GM19351 (cell line): ENCODE measurements around the gene MALL.
"Not testable (repeated sequence)": the region's sequence is repeated elsewhere in the genome, so short reads cannot be mapped to it uniquely, and the experiment has no call there.

Experiments
- ATAC-seq: cut with Tn5 transposase; IDR thresholded peaks from one replicate; pipeline ENCODE4 v1.9.1; 2021; ENCODE audit warnings: mild to moderate bottlenecking, moderate library complexity; ENCODE audit not compliant: unreplicated experiment

The MALL gene

DNA sequence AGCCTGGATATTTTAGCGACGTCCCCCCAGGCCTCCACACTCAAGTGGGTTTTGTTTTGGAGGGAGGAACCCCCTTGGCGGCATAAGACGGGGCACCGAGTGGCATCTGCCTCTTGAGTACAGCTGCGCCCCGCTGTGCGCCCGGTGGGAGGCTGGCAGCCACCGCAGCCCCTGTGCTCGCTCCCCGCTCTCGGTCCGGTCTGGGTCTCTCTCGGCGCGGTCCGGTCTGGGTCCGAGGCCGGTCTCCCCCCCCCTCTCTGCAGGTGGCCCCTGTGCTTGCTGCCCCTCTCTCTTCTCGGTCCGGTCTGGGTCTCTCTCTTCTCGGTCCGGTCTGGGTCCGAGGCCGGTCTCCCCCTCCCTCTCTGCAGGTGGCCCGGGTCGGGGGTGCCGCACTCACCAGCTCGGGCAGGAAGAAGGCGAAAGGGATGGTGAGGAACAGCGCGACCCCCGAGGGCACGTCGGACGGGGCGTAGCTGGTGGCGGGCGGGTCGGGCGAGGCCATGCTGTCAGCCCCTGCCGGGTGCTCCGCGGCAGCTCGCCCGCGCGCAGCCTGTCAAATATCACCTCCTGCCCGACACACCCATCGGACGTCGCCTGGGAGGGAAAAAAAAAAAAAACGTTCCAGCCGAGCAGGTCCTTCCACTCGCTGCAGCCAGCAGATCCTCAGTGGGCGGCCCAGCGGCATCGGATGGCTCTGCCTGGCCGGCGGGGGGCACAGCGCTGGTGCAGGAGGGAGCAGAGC, at the start of gene MALL:
MALL (minus strand) TSS at position 532 of the 742 bp plus-strand sequence; CDS start at position 502, 30 bp downstream.
- no peak for ATAC-seq

GRCh38 chr2:110157153-110157793, 41.7 kb upstream of the MALL start:
- ATAC-seq, result no peak

GRCh38 chr2:110154828-110155227, 39.2 kb upstream of the MALL start:
- not testable (repeated sequence) for ATAC-seq

DNA sequence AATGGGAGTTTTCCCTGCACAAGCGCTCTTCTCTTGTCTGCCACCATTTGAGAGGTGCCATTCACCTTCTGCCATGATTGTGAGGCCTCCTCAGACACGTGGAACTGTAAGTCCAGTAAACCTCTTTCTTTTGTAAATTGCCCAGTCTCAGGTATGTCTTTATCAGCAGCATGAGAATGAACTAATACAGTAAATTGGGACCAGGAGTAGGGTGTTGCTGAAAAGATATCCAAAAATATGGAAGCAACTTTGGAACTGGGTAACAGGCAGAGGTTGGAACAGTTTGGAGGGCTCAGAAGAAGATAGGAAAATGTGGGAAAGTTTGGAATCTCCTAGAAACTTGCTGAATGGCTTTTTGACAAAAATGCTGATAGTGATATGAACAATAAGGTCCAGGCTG, 38.6 kb upstream of the MALL start:
- not testable (repeated sequence) for ATAC-seq

- no peak for ATAC-seq
Observed at GRCh38 chr2:110153416-110153815, 37.8 kb upstream of the MALL start.

DNA sequence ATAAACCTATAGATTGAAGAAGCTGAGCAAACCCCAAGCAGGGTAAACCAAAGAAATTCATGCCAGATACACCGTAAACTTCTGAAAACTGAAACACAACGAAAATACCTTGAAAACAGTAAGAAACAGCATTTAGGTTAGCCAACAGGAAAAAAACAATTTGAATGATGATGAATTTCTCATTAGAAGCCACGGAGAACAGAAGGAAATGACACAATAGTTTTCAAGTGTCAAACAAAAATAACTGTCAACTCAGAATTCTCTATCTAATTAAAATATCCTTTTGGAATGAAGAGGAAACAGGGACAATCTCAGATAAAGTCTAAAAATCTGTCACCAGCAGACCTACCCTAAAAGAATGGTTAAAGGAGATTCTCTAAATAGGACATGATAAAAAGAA, 37.3 kb upstream of the MALL start:
- ATAC-seq, result no peak

DNA sequence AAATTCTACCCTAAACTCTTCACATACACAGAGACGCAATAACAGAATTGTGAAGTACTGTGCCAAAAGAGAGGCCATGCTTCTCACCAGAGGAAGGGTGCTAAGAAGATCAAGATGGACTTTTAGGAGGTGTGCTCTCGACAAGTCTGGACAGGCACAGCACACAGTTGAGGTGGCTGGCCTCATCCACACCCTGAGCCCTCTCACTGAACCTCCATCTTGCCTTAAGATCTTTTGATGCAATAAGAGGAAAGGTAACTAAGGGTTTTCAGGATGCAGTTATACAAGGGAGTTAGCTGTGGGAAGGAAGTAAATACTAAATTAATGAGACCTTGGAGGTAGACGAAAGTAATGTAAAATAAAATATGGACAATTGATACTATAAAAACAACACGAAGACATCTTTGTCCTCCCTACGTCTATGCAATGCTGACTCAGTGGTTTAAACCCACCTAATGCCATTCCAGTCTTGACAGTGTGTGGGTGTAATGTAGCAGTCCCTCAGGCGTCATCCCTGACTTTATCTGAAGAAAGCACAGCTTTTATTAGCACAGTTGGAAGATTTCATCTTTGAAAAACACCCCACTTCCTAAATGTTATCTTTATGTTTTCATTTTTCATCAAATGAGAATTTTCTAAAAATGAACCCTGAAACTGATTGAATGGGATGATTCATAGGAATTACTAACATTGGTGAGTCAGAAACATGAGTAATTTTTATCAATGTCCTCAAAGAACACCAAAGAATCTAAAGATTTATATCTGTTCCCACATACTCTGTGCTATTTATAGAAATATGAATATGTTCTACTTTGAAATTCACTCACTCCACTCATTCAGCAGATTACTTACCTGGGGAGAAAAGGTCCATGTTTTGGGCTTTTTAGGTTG, 34.0 kb upstream of the MALL start:
- ATAC-seq, result no peak

DNA sequence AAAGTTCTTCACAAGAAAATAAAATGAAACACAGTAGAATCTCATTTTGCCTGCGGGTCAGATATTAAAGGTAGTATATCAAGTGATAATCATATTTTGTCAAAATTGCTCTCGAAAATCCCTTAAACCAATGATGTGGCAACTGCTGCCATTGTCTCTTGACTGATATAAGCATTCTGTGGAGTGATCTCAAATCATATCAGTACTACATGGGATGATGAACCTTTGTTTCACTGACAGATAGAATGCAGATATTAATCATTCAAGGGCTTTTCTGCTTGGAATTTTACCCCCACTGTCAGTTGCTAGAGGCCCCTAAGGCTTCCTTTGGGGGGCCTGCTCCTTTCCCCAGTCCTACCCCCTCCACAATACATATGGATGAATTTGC, 31.3 kb upstream of the MALL start:
- no peak for ATAC-seq

DNA sequence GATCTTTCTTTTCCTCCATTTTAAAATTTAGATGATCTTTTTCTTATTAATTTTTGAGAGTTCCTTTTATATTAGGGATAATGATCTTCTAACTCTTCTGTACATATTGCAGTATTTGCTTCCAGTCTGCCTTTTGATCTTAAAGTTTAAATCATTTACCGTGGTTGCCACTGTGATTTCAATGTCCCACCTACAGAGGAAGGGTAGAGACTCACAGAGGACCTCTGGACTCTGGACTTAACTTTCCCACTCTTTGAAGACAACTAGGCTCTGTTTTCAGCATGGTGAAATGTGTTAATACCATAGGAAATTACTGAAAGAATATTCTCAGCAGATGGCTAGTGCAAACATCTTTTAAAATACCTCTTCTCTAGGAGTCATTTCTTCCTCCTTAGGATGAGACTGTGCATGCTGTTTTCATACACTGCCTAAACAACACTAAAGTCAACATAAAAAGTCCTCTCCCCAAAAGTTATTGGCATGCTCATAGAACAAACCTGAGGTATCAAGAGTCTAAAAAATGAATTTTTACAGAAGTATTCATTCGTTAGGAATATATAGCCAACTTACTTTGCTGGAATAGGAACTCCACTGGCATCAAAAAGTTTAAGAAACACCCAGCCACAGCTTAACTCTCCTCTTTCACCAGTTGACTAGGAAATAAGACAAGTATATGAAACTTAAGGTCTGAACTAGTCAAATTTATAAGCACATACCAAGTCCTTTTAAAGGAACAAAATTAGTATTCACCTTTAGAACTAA, 30.7 kb upstream of the MALL start:
- ATAC-seq, result no peak

GRCh38 chr2:110143982-110144381, 28.4 kb upstream of the MALL start:
- peak; percentile 66 for ATAC-seq

- ATAC-seq, result no peak
Observed at GRCh38 chr2:110140401-110140800, 24.8 kb upstream of the MALL start.

DNA sequence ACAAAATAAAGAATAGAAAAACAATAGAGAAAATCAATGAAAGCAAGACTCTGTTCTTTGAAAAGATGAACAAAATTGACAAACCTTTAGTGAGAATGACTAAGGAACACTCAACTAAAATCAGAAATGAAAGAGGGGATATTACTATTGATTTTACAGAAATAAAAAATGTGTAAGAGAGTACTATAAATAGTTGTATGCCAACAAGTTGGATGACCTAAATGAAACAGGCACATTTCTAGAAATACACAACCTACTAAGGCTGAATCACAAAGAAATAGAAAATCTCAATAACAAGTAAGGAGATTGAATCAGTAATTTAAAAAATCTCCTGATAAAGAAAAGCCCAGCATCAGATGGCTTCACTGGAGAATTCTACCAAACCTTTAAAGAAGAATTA, 18.4 kb upstream of the MALL start:
- no peak for ATAC-seq

- ATAC-seq, result no peak
Observed at GRCh38 chr2:110131166-110131565, 15.5 kb upstream of the MALL start.

DNA sequence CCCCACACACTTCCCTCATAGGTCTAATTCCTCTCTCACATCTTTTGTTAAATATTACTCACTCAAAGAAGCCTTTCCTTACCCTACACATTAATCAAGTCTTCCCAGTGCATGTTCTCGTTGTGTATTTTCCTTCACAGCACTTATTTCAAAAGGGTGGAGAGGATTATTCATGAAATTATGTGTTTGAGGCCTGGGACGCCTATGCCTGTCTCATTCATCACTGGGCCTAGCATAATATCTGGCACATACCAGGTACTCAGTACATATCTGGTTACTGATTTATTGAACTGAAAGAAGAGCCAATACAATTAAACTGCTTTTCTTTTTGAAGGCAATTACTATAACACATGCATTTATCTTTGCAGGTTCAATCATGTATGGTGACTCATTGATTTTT, 15.1 kb upstream of the MALL start:
- no peak for ATAC-seq

DNA sequence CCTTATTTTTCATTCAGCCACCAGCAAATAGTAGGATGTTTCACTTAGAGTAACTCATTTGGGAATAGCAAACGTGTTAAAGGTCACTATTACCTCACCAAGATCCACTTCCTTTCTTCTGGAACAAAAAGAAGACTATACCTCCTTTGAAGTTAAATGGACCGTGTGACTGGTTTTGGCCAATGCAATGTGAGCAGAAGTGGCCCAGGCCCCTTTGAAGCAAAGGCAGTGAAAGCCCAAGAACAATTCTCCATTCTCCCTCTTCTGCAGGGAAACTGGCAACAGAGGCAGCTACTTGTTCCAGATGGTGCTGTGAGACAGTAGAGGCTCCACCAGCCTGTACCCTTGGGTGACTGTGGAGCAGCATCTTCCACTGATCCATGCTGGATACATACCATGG, 11.3 kb upstream of the MALL start:
- ATAC-seq, result no peak

DNA sequence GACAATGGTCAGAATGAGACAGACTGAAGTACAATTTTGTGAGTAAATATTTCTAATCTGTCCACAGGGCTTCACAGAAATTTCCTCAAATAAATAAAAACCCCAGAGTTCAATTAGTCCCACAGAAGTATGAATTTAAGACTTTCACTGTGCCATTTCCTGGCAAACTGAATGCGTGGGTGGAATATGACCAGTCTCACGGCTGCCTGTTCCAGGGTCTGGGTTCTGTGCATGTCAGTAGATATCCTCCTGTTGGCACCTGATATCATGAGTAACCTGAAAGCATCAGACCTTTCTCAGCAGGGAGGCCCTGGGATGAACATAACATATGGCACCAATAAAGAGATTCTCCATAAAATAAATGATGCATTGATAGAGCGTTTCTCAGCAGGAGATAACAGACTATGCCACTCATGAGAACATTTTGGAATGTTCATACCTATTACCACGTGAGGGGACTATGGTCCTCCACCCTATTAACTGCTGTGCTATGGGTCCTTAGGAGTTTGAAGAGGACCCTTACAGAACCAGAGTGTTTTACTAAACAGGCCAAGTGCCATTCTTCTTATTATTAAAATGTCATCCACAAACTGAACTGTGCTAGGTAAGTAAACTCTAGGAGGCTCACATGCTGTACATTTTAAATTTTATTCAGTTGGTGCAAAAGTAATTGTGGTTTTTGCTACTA, 10.6 kb upstream of the MALL start:
- no peak for ATAC-seq

GRCh38 chr2:110124939-110125691, 9.5 kb upstream of the MALL start:
- ATAC-seq, result no peak

- no peak for ATAC-seq
Observed at GRCh38 chr2:110124038-110124825, 8.6 kb upstream of the MALL start.

GRCh38 chr2:110121592-110121991, 6.0 kb upstream of the MALL start:
- ATAC-seq, result no peak
